ENCODE results near the gene TMEM89. TPM values are rescaled to one million over a fixed set of nuclear protein-coding genes. Genes with fewer than 3 reads are reported as not detected.

TMEM89 gene
- total RNA-seq, 4 donors from 2014 or later: not detected

GRCh38 chr3:48591436-48591835 is 30.1 kb downstream of the TMEM89 start:
- TF ChIP-seq, protein P1, sequence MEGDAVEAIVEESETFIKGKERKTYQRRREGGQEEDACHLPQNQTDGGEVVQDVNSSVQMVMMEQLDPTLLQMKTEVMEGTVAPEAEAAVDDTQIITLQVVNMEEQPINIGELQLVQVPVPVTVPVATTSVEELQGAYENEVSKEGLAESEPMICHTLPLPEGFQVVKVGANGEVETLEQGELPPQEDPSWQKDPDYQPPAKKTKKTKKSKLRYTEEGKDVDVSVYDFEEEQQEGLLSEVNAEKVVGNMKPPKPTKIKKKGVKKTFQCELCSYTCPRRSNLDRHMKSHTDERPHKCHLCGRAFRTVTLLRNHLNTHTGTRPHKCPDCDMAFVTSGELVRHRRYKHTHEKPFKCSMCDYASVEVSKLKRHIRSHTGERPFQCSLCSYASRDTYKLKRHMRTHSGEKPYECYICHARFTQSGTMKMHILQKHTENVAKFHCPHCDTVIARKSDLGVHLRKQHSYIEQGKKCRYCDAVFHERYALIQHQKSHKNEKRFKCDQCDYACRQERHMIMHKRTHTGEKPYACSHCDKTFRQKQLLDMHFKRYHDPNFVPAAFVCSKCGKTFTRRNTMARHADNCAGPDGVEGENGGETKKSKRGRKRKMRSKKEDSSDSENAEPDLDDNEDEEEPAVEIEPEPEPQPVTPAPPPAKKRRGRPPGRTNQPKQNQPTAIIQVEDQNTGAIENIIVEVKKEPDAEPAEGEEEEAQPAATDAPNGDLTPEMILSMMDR (IDR thresholded peaks at IDR 0.05): no peak
- DNase-seq (ENCODE audit: low spot score) (no peak), ATAC-seq (ENCODE audit: low FRiP score) (no peak)

DNA sequence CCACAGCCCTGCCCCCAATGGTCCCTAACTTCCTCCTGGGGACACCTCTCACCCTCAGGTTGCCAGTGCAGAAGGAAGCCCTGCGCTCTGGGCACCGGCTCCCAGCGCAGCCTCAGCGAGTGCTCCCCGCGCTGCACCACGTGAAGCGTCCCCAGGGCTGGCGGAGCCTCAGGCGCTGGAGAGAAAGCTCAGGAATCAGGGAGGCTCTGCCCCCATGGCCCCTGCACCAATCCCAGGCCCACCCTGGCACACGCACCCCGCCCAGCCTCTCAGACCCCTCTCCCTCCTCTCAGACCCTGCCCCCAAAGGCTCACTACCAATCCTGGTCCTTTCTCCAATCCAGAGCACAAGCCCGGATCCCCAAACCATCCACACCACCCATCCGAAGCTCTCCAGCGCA is 33.3 kb downstream of the TMEM89 start:
- ATAC-seq (ENCODE audit: low FRiP score) (no peak), DNase-seq (ENCODE audit: low spot score) (no peak)
- TF ChIP-seq, protein P1 (IDR thresholded peaks at IDR 0.05): no peak

GRCh38 chr3:48587686-48588085 is 33.9 kb downstream of the TMEM89 start:
- no peak for ATAC-seq (ENCODE audit: low FRiP score)
- TF ChIP-seq, protein P1 (IDR thresholded peaks at IDR 0.05): no peak
- DNase-seq (ENCODE audit: low spot score): no peak

- ATAC-seq (ENCODE audit: low FRiP score) (no peak), DNase-seq (ENCODE audit: low spot score) (no peak)
- TF ChIP-seq, protein P1 (IDR thresholded peaks at IDR 0.05): no peak
Measured at GRCh38 chr3:48585411-48585810, 36.2 kb downstream of the TMEM89 start.

DNA sequence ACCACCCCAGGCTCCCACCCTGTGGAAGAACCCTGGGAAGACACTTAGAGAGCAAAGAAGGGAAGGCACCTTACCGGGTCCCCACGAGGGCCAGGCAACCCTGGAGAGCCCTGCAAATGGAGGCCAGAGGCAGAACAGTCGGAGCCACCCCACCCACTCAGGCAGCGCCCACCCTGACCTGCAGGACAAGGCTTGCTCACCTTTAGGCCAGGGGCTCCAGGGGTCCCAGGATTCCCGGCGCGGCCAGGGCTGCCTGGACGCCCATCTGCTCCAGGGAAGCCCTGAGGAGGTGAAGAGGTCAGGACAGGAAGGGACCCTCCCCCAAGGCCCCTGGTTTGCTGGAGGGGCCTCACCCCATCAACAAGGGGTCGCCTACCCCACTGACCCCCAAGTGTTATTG is 36.7 kb downstream of the TMEM89 start:
- no peak for DNase-seq (ENCODE audit: low spot score)
- TF ChIP-seq, protein P1 (IDR thresholded peaks at IDR 0.05): no peak
- ATAC-seq (ENCODE audit: low FRiP score): no peak

DNA sequence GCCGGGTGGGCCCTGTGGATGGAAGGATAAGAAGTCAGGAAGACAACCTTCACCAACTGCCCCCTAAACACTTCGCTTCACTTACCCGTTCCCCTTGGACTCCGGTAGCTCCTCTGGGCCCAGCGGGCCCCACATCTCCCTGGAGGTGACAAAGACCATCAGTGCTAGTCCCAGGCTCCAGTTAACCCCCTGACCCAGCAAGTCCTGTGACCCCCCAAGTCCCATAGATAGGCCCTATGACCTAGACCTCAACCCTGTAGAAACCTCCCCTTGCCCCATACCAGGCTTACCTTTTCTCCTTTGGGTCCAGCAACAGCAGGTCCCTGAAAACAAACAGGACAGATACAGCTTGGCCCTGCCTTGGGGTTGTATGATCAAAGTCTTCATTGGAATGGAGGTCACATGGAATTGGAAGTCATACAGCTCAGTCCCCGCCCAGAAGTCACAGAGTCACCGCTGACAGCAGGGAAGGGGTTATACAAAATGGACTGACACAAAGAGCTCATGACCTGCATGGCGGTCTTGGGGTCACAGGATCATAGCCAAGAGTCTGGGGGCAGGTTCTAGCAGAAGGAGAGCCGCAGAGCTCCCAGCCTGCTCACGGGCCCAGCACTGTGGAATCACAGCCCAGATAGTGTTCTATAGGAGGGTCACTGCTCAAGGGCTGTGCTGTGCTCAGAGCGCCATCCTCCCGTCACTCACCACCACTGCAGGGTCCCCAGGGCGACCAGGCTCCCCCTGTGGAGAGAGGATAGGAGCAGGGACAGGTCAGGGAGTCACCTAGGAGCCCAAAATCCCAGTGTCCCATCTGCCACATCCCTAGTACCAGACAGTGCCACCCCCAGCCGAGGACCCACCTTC is 39.7 kb downstream of the TMEM89 start:
- DNase-seq (ENCODE audit: low spot score) (no peak), ATAC-seq (ENCODE audit: low FRiP score) (no peak)
- TF ChIP-seq, protein P1 (IDR thresholded peaks at IDR 0.05): no peak

GRCh38 chr3:48576647-48577046 is 44.9 kb downstream of the TMEM89 start:
- ATAC-seq (ENCODE audit: low FRiP score): no peak
- TF ChIP-seq, protein P1 (IDR thresholded peaks at IDR 0.05): no peak
- DNase-seq (ENCODE audit: low spot score): no peak
